ENCODE measurements around the gene PEPD.

The PEPD gene

DNA sequence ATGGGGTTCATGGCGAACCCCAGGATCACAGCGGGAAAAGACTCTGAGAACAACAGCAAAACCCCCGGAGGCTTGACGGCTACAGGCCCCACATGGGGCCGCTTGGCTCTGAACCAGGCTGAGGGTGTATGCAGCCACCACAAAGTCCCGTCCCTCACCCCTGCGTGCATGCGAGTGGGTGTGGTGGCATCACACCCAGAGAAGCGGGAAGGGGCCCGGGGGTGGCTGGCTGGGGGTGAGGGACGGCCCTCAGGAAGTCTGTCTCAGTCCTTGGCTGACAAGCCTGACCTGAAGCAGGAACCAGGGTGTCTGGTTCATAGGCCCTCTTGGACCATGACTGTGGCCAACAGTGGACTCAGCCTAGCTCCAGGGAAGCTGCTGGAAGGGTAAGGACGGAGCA, 113.9 kb downstream of the PEPD start:
- H3K4me3 ChIP-seq (ENCODE audit: low read depth, low read length): no peak overlapping the region
- TF ChIP-seq, protein P1, sequence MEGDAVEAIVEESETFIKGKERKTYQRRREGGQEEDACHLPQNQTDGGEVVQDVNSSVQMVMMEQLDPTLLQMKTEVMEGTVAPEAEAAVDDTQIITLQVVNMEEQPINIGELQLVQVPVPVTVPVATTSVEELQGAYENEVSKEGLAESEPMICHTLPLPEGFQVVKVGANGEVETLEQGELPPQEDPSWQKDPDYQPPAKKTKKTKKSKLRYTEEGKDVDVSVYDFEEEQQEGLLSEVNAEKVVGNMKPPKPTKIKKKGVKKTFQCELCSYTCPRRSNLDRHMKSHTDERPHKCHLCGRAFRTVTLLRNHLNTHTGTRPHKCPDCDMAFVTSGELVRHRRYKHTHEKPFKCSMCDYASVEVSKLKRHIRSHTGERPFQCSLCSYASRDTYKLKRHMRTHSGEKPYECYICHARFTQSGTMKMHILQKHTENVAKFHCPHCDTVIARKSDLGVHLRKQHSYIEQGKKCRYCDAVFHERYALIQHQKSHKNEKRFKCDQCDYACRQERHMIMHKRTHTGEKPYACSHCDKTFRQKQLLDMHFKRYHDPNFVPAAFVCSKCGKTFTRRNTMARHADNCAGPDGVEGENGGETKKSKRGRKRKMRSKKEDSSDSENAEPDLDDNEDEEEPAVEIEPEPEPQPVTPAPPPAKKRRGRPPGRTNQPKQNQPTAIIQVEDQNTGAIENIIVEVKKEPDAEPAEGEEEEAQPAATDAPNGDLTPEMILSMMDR (IDR thresholded peaks at IDR 0.05; ENCODE audit: insufficient read depth, low read length, missing control alignments): no peak
- POLR2A ChIA-PET: no interaction called here
- CTCF ChIA-PET: interaction anchor here (0.6 to 19.3 kb wide), 15 partner anchors 10 to 370 kb away, joined by 3 to 406 read pairs (median 5); no protein-coding TSS in a partner anchor
- DNase-seq (ENCODE audit: low read depth, low spot score): no peak

DNA sequence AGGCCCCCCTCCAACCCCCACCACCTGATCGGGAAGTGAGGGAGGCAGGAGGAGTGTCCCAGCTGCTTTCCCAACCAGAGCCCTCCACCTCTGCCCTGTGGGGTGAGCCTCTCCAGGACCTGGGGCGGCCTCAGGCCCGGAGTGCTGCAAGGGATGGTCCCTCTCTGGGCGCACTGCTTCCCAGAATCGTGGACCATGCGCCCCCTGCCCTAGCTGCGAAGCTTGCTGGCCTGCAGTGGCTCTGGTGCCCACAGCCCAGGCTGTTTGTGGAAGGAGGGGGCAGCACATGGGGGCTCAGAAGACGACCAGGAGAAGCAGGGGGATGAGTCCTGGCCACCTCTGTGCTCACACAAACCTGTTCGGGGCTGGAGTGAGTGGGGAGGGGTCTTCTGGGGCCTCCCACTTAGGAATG, 114.4 kb downstream of the PEPD start:
- H3K4me3 ChIP-seq (ENCODE audit: low read depth, low read length): no peak overlapping the region
- TF ChIP-seq, protein P1 (IDR thresholded peaks at IDR 0.05; ENCODE audit: insufficient read depth, low read length, missing control alignments): no peak
- no peak for DNase-seq (ENCODE audit: low read depth, low spot score)
- CTCF ChIA-PET: interaction anchor here (0.6 to 19.3 kb wide), 25 partner anchors 8 to 398 kb away, joined by 3 to 406 read pairs (median 6); partner anchors contain the start of genes CEBPA and CEBPG
- POLR2A ChIA-PET: no interaction called here

GRCh38 chr19:33406521-33407139, 115.0 kb downstream of the PEPD start:
- ChIA-PET CTCF (interaction anchor here (0.6 to 19.3 kb wide), 30 partner anchors 9 to 398 kb away, joined by 3 to 406 read pairs (median 5); partner anchors contain the start of genes CEBPA and CEBPG), POLR2A (no interaction called here)
- no peak for DNase-seq (ENCODE audit: low read depth, low spot score)

DNA sequence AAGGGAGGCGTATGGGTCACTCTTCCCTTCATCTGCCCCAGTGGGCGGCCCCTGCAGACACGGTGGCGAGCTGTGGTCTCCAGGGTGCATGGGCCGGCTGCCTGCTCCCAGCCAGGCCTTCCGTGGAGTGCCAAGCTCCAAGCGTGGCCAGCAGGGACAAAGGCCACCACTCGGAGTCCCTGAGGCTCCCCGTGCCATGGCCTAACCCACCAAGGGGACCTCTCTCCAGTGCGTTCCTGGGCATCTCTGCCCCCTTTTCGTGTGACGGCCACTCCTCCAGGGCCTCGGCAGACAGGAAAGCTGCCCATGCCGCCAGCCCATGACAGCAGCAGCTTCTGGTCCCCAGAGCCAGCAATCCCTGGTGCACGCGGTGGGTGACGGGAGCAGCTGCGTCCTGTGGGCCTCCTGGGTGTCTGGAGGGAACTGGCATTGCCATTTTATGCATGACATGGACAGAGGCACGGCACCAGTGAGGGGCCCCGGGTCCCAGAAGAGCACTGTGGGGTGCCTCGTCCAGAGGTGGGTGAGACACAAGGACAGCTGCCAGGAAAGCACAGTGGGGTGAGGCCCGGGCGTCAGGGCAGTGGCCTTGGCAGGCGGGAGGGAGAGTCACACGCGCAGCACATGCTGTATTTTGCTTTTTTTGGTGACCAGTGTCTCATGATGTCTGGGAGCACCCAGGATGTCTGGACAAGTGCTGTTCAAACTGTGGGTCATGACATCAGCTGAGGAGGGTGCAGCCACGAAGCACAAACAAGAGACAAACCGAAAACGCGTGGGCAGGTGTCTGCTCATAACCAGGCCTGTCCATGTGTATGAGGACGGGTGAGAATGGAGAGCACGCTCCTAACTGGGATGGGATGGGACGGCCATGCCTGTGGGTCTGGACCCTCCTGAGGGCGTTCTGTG, 115.8 kb downstream of the PEPD start:
- ChIA-PET CTCF (interaction anchor here (0.6 to 19.3 kb wide), 26 partner anchors 10 to 399 kb away, joined by 3 to 406 read pairs (median 6); partner anchors contain the start of gene CEBPA), POLR2A (no interaction called here)
- H3K4me3 ChIP-seq (ENCODE audit: low read depth, low read length): no peak overlapping the region
- DNase-seq (ENCODE audit: low read depth, low spot score): no peak
- TF ChIP-seq, protein P1 (IDR thresholded peaks at IDR 0.05; ENCODE audit: insufficient read depth, low read length, missing control alignments): no peak

More at GRCh38 chr19:33406521-33407139, 115.0 kb downstream of the PEPD start:
- no peak overlapping the region for H3K4me3 ChIP-seq (ENCODE audit: low read depth, low read length)
- TF ChIP-seq, protein P1 (IDR thresholded peaks at IDR 0.05; ENCODE audit: insufficient read depth, low read length, missing control alignments): peak; percentile 96

GRCh38 chr19:33405254-33405552, 116.4 kb downstream of the PEPD start:
- POLR2A ChIA-PET: no interaction called here
- CTCF ChIA-PET: interaction anchor here (1.2 to 19.3 kb wide), 9 partner anchors 10 to 365 kb away, joined by 3 to 406 read pairs (median 12); no protein-coding TSS in a partner anchor
- TF ChIP-seq, protein P1 (IDR thresholded peaks at IDR 0.05; ENCODE audit: insufficient read depth, low read length, missing control alignments): no peak
- no peak for DNase-seq (ENCODE audit: low read depth, low spot score)
- H3K4me3 ChIP-seq (ENCODE audit: low read depth, low read length): no peak overlapping the region
